NCI-H2081 treated with DMSO at 0.1 percent for 48 hours (cell line): ENCODE measurements around the gene PHIP.

Experiments
- DNase-seq: peaks from one replicate; lab custom pipeline; 2025; lab: John Stamatoyannopoulos, UW

The PHIP gene

GRCh38 chr6:79070206-79070825, 7.7 kb downstream of the PHIP start:
- no peak for DNase-seq

GRCh38 chr6:79066828-79067227, 11.2 kb downstream of the PHIP start:
- no peak for DNase-seq

GRCh38 chr6:79066330-79066729, 11.7 kb downstream of the PHIP start:
- DNase-seq: no peak

- DNase-seq: no peak
Observed at GRCh38 chr6:79065232-79065631, 12.8 kb downstream of the PHIP start.

- no peak for DNase-seq
Observed at GRCh38 chr6:79064635-79065034, 13.4 kb downstream of the PHIP start.

- no peak for DNase-seq
Observed at GRCh38 chr6:79062708-79063107, 15.3 kb downstream of the PHIP start.

GRCh38 chr6:79057746-79058145, 20.3 kb downstream of the PHIP start:
- DNase-seq: no peak

GRCh38 chr6:79056226-79056625, 21.8 kb downstream of the PHIP start:
- no peak for DNase-seq

GRCh38 chr6:79048611-79049010, 29.4 kb downstream of the PHIP start:
- DNase-seq: no peak

GRCh38 chr6:79047072-79047471, 31.0 kb downstream of the PHIP start:
- DNase-seq: no peak

- DNase-seq: no peak
Observed at GRCh38 chr6:79045966-79046365, 32.1 kb downstream of the PHIP start.

- no peak for DNase-seq
Observed at GRCh38 chr6:79042799-79043126, 35.3 kb downstream of the PHIP start.

GRCh38 chr6:79042088-79042798, 35.8 kb downstream of the PHIP start:
- no peak for DNase-seq

- no peak for DNase-seq
Observed at GRCh38 chr6:79040083-79040482, 38.0 kb downstream of the PHIP start.

- no peak for DNase-seq
Observed at GRCh38 chr6:79038061-79038460, 40.0 kb downstream of the PHIP start.

GRCh38 chr6:79034865-79035264, 43.2 kb downstream of the PHIP start:
- DNase-seq: no peak

- DNase-seq: no peak
Observed at GRCh38 chr6:79033279-79033678, 44.8 kb downstream of the PHIP start.

- no peak for DNase-seq
Observed at GRCh38 chr6:79031821-79032590, 46.0 kb downstream of the PHIP start.

GRCh38 chr6:79030511-79030910, 47.5 kb downstream of the PHIP start:
- no peak for DNase-seq

- DNase-seq: no peak
Observed at GRCh38 chr6:79030023-79030422, 48.0 kb downstream of the PHIP start.

GRCh38 chr6:79028641-79029314, 49.3 kb downstream of the PHIP start:
- no peak for DNase-seq

- DNase-seq: no peak
Observed at GRCh38 chr6:79011940-79012339, 66.1 kb downstream of the PHIP start.

GRCh38 chr6:79010422-79010821, 67.6 kb downstream of the PHIP start:
- no peak for DNase-seq
